ENCODE measurements around the gene GNG8.

Gene GNG8

GRCh38 chr19:46635920-46636761, at the start of gene GNG8:
TSS of gene GNG8 (minus strand) at chr19:46636202. CDS start at chr19:46634682, 1,520 bp downstream.
- no peak for DNase-seq

- DNase-seq, result no peak
Observed at GRCh38 chr19:46685189-46685588, 49.2 kb upstream of the GNG8 start.

GRCh38 chr19:46678110-46678732, 42.2 kb upstream of the GNG8 start:
- DNase-seq, result no peak

GRCh38 chr19:46674416-46675178, 38.6 kb upstream of the GNG8 start:
- DNase-seq, result no peak

GRCh38 chr19:46670813-46671212, 34.8 kb upstream of the GNG8 start:
- no peak for DNase-seq

GRCh38 chr19:46668662-46669061, 32.7 kb upstream of the GNG8 start:
- DNase-seq, result no peak

GRCh38 chr19:46665072-46665471, 29.1 kb upstream of the GNG8 start:
- no peak for DNase-seq

GRCh38 chr19:46661735-46662592, 26.0 kb upstream of the GNG8 start:
- peak; percentile 78 for DNase-seq

GRCh38 chr19:46661020-46661731, 25.2 kb upstream of the GNG8 start, which contains the start of gene DACT3:
TSS of gene DACT3 (minus strand) at chr19:46661182. CDS start at chr19:46661064, 118 bp downstream.
- DNase-seq, result peak; percentile 100

GRCh38 chr19:46660551-46661019, 24.6 kb upstream of the GNG8 start:
- DNase-seq, result no peak

GRCh38 chr19:46660008-46660517, 24.1 kb upstream of the GNG8 start:
- DNase-seq, result no peak

- no peak for DNase-seq
Observed at GRCh38 chr19:46659151-46660007, 23.4 kb upstream of the GNG8 start.

- no peak for DNase-seq
Observed at GRCh38 chr19:46656541-46656940, 20.5 kb upstream of the GNG8 start.

GRCh38 chr19:46654621-46655152, 18.7 kb upstream of the GNG8 start:
- DNase-seq, result no peak

GRCh38 chr19:46650445-46650844, 14.4 kb upstream of the GNG8 start:
- DNase-seq, result no peak

- no peak for DNase-seq
Observed at GRCh38 chr19:46648961-46649960, 13.3 kb upstream of the GNG8 start.

- no peak for DNase-seq
Observed at GRCh38 chr19:46648060-46648960, 12.3 kb upstream of the GNG8 start.

GRCh38 chr19:46646402-46646801, 10.4 kb upstream of the GNG8 start:
- no peak for DNase-seq
